Esophagus (tissue), 2 donors: ENCODE data around the gene FZD2. TPM values are rescaled to one million over a fixed set of nuclear protein-coding genes. Genes with fewer than 3 reads are reported as not detected.

Experiments
- H3K27ac ChIP-seq, 2 donors: one replicate each; pipeline ENCODE4 v1.5.1; 2013; ENCODE audit warnings: low read depth in 2 of 2, mild to moderate bottlenecking in 2 of 2, inconsistent platforms in 1 of 2, low read length in 1 of 2, moderate library complexity in 1 of 2
- H3K27me3 ChIP-seq, 2 donors: one replicate each; pipeline ENCODE4 v1.6.1; 2013; ENCODE audit warnings: low read length in 2 of 2, control low read depth in 1 of 2, mild to moderate bottlenecking in 1 of 2; ENCODE audit not compliant: insufficient read depth in 2 of 2, control insufficient read depth in 1 of 2
- H3K36me3 ChIP-seq, 2 donors: one replicate each; pipeline ENCODE4 v1.6.1; 2013; ENCODE audit warnings: low read length in 1 of 2; ENCODE audit not compliant: control insufficient read depth in 2 of 2, insufficient read depth in 2 of 2
- H3K4me1 ChIP-seq, 2 donors: one replicate each; pipeline ENCODE4 v1.6.1; 2013; ENCODE audit warnings: low read length in 1 of 2; ENCODE audit not compliant: control insufficient read depth in 2 of 2, insufficient read depth in 2 of 2
- H3K4me3 ChIP-seq, 2 donors: one replicate each; pipeline ENCODE4 v1.5.1; 2013; ENCODE audit warnings: low read length in 2 of 2, mild to moderate bottlenecking in 2 of 2, low read depth in 1 of 2, moderate library complexity in 1 of 2
- H3K9me3 ChIP-seq, 2 donors: one replicate each; pipeline ENCODE4 v1.6.1; 2013; ENCODE audit warnings: mild to moderate bottlenecking in 2 of 2, low read depth in 1 of 2, low read length in 1 of 2, moderate library complexity in 1 of 2; ENCODE audit not compliant: control insufficient read depth in 2 of 2, insufficient read depth in 1 of 2
- WGBS, 2 donors: extraction: QIAGEN DNeasy Blood & Tissue Kit; methylation state at CpG; one replicate each; pipeline ENCODE4 v1.1.7; 2013; 5-methylcytosine and 5-hydroxymethylcytosine counted together
- polyA plus RNA-seq, 2 donors: library from polyadenylated mRNA; stranded (reverse); fragments of 200-250 nt; gene quantifications; one replicate each; pipeline ENCODE4 v1.2.3, GENCODE V29; 2013
- donor health status: healthy with polysubstance abuse.
- donor health status: Bipolar disorder and iron deficiency.

FZD2 gene
- polyA plus RNA-seq, 2 donors: 0.37 to 0.54 TPM

- peaks cover 0 to 7% of the 10 kb centered on the region in 2 donors for H3K4me1 ChIP-seq
- H3K27ac ChIP-seq: no peak overlapping the region
- no peaks in the 10 kb centered on the region for H3K9me3 ChIP-seq
- H3K27me3 ChIP-seq: no peaks in the 10 kb centered on the region
- H3K4me3 ChIP-seq: no peak overlapping the region
- no peaks in the 10 kb centered on the region for H3K36me3 ChIP-seq
- 60 to 62% methylated on average over 4 of the region's 4 CpGs for WGBS, 2 donors
These were observed 33.9 kb downstream of the FZD2 start for GRCh38 chr17:44591206-44591605.

GRCh38 chr17:44593156-44593555 is 35.9 kb downstream of the FZD2 start:
- peaks cover 0 to 3% of the 10 kb centered on the region in 2 donors for H3K4me1 ChIP-seq
- WGBS, 2 donors: 39 to 50% methylated on average over 6 of the region's 6 CpGs

GRCh38 chr17:44595216-44595775 is 38.0 kb downstream of the FZD2 start:
- 50 to 51% methylated on average over 10 of the region's 10 CpGs for WGBS, 2 donors

More at GRCh38 chr17:44593156-44593555, 35.9 kb downstream of the FZD2 start:
- Histone ChIP-seq H3K9me3 (no peaks in the 10 kb centered on the region), H3K36me3 (no peaks in the 10 kb centered on the region), H3K27me3 (no peaks in the 10 kb centered on the region), H3K27ac (no peak overlapping the region), H3K4me3 (no peak overlapping the region)

DNA sequence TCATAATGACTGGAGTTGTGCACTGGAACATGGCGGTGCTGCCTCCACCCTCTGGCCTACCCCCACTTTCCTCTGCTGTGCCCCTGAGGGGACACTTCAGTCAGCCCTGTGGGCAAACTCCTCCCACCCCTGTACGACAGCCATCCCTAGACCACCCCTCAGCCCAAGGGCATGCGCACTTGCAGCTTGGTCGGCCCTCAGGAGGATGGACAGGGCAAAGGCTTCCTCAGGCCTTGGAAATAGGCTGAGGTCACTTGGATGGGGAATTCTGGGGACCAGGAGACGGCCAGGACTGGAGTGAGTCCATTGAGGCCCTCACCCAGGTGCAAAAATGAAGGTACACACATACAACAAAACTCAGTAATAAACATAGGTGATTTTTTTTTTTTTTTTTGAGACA is 41.0 kb downstream of the FZD2 start:
- WGBS, 2 donors: 91 to 96% methylated on average over 5 of the region's 5 CpGs
- Histone ChIP-seq H3K27ac (no peak overlapping the region), H3K4me1 (peaks cover 0 to 3% of the 10 kb centered on the region in 2 donors)

More at GRCh38 chr17:44595216-44595775, 38.0 kb downstream of the FZD2 start:
- no peak overlapping the region for H3K27ac ChIP-seq
- H3K4me3 ChIP-seq: no peak overlapping the region
- H3K36me3 ChIP-seq: no peaks in the 10 kb centered on the region
- H3K27me3 ChIP-seq: no peaks in the 10 kb centered on the region
- H3K4me1 ChIP-seq: peaks cover 0 to 3% of the 10 kb centered on the region in 2 donors
- H3K9me3 ChIP-seq: no peaks in the 10 kb centered on the region

DNA sequence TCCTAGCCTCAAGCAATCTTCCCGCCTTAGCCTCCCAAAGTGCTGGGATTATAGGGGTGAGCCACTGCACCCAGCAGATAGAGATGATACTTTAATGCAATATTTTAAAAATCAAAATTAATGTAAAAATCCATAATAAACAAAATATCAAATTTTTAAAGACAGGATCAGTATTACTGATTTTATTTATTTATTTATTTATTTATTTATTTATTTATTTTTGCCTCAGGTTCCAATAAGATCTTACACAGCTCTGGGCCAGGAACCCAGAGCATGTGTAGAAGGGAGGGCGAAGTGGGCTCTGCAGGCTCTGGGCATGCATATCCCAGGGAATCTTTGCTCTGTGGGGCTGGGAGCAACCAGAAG is 41.6 kb downstream of the FZD2 start:
- no peak overlapping the region for H3K4me3 ChIP-seq
- H3K27me3 ChIP-seq: no peaks in the 10 kb centered on the region
- no peaks in the 10 kb centered on the region for H3K36me3 ChIP-seq
- 88 to 96% methylated on average over 2 of the region's 2 CpGs for whole genome bisulfite sequencing, 2 donors
- peaks cover 0 to 3% of the 10 kb centered on the region in 2 donors for H3K4me1 ChIP-seq
- no peak overlapping the region for H3K27ac ChIP-seq
- no peaks in the 10 kb centered on the region for H3K9me3 ChIP-seq

More for the DNA sequence above, 41.0 kb downstream of the FZD2 start:
- no peaks in the 10 kb centered on the region for H3K27me3 ChIP-seq
- no peak overlapping the region for H3K4me3 ChIP-seq
- H3K36me3 ChIP-seq: no peaks in the 10 kb centered on the region
- H3K9me3 ChIP-seq: no peaks in the 10 kb centered on the region

- Histone ChIP-seq H3K27ac (no peak overlapping the region), H3K36me3 (no peaks in the 10 kb centered on the region), H3K4me3 (no peak overlapping the region), H3K9me3 (no peaks in the 10 kb centered on the region), H3K27me3 (no peaks in the 10 kb centered on the region), H3K4me1 (peaks cover 0 to 3% of the 10 kb centered on the region in 2 donors)
- WGBS, 2 donors: 60 to 65% methylated on average over 9 of the region's 9 CpGs
These were observed 42.3 kb downstream of the FZD2 start for GRCh38 chr17:44599298-44600175.

- no peaks in the 10 kb centered on the region for H3K9me3 ChIP-seq
- H3K27me3 ChIP-seq: no peaks in the 10 kb centered on the region
- no peak overlapping the region for H3K4me3 ChIP-seq
- WGBS, 2 donors: 78 to 84% methylated on average over 15 of the region's 15 CpGs
- no peaks in the 10 kb centered on the region for H3K4me1 ChIP-seq
- H3K27ac ChIP-seq: no peak overlapping the region
- no peaks in the 10 kb centered on the region for H3K36me3 ChIP-seq
These were observed 44.3 kb downstream of the FZD2 start for GRCh38 chr17:44601539-44601938.

DNA sequence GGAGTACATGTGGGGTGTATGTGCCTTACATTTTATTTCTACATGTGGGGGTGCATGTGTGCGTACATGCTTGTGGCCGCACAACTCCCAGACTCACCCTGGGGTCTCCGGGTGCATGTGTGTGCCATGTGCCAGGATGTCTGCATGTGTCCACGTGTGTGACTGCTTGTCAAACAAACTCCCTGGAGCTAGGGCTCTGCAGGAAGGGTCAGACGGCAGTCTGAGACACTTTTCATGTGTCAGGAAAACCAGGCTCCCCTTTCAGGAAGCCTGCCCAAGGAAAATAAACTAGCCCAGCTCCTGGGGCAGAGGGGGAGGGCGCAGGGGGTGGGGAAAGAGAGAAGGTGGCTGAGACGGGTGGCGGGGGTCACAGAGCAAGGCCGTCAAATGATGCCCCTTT is 44.7 kb downstream of the FZD2 start:
- Histone ChIP-seq H3K9me3 (no peaks in the 10 kb centered on the region), H3K36me3 (no peaks in the 10 kb centered on the region), H3K27ac (no peak overlapping the region), H3K4me3 (no peak overlapping the region), H3K4me1 (no peaks in the 10 kb centered on the region), H3K27me3 (no peaks in the 10 kb centered on the region)
- WGBS, 2 donors: 51 to 57% methylated on average over 9 of the region's 9 CpGs

DNA sequence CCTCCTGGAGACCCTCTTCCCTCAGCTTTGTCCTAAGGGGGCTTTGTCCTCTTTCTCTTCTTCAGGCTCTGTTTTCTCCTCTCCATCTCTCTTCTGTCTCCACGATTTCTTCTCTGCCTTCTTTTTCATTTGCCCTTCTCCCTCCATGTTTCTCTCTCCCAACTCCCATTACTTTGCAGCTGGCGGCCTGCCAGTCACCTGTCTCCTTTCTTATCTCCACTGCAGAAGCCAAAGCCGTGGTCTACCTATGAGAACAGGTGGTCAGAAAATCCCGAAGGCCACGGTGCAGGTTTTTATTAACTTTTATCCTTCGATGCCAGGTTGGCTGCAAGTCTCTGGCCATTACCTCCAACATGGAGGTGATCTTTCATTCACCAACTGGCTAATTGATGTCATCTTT is 45.1 kb downstream of the FZD2 start:
- Histone ChIP-seq H3K9me3 (no peaks in the 10 kb centered on the region), H3K27ac (no peak overlapping the region), H3K27me3 (no peaks in the 10 kb centered on the region), H3K4me3 (no peak overlapping the region), H3K4me1 (no peaks in the 10 kb centered on the region), H3K36me3 (no peaks in the 10 kb centered on the region)
- 28 to 31% methylated on average over 6 of the region's 6 CpGs for WGBS, 2 donors
